Measurements from ENCODE around the gene DAB2.

The DAB2 gene

DNA sequence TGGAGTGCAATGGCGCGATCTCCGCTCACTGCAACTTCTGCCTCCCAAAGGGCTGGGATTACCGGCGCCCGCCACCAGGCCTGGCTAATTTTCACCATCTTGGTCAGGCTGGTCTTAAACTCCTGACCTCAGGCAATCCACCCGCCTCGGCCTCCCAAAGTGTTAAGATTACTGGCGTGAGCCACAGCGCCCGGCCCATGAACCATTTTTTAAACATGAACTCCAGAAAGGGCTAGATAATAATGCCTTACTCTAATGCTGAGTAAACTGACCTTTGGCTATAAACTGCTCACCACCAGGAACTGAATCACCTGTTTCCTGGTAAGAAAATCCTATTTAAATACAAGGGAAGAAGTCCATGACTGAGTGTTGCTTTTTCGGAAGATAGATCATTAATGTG is 23.2 kb upstream of the DAB2 start:
- no peak for DNase-seq (ENCODE audit: low read depth in 2 of 2)

GRCh38 chr5:39447059-39447458 is 22.3 kb upstream of the DAB2 start:
- no peak for DNase-seq (ENCODE audit: low read depth in 2 of 2)

DNA sequence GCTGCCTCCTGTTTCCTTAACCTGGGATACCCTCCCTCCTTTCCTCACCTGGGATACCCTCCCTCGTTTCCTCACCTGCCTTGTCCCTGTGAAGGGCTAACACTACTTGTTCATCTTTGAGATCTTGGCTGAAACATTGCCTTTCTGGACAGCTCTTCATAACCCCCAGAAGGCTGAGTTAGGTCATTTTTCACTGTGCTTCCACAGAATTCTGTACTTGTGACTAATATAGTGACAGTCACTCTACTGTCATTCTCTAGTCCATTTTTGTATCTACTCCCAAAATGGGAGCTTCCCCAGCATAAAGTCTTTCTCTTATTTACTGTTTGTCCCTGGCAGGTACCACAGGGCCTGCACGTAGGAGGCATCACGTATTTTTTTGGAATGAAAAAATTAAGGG is 21.5 kb upstream of the DAB2 start:
- no peak for DNase-seq (ENCODE audit: low read depth in 2 of 2)

DNA sequence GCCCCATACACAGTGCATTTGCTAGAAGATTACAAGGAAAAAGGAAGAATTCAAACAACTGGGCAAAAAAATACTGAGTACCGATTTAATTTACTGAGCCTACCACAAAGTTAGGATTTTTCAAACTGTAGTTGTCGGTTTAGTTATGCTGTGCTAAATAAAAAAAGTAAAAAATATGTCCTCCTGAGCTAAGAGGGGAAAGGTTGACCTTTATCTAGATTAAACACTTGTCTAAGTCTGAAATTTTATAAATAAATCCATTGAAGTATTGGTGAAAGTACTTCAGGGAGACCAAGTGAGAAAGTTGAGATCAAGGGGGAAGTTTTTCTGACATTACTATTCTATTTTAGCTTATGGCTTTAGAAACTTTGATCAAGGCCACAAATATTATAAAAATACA is 19.1 kb upstream of the DAB2 start:
- DNase-seq (ENCODE audit: low read depth in 2 of 2) = no peak

GRCh38 chr5:39442991-39443390 is 18.2 kb upstream of the DAB2 start:
- no peak for DNase-seq (ENCODE audit: low read depth in 2 of 2)

DNA sequence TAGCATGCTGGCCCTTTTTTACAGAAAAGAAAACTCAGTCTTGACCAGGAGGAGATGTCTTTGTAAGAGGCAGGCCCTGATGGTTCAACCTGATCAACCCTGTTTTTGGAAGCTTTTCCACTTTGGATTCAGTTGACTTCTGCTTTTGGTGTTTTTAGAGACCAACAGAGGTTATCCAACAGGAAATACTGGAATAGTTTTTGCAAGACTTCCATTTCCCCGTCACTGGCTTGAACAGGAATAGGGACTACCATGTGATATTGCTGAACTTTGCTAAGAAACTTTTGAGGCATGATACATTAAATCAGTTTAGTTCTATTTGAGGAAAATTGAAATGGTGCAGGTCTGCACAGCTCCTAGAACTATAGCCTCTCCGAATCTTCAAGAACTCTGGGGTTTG is 17.1 kb upstream of the DAB2 start:
- no peak for DNase-seq (ENCODE audit: low read depth in 2 of 2)

GRCh38 chr5:39440958-39441624 is 16.3 kb upstream of the DAB2 start:
- no peak for DNase-seq (ENCODE audit: low read depth in 2 of 2)

GRCh38 chr5:39440192-39440957 is 15.6 kb upstream of the DAB2 start:
- DNase-seq (ENCODE audit: low read depth in 2 of 2) = no peak

DNA sequence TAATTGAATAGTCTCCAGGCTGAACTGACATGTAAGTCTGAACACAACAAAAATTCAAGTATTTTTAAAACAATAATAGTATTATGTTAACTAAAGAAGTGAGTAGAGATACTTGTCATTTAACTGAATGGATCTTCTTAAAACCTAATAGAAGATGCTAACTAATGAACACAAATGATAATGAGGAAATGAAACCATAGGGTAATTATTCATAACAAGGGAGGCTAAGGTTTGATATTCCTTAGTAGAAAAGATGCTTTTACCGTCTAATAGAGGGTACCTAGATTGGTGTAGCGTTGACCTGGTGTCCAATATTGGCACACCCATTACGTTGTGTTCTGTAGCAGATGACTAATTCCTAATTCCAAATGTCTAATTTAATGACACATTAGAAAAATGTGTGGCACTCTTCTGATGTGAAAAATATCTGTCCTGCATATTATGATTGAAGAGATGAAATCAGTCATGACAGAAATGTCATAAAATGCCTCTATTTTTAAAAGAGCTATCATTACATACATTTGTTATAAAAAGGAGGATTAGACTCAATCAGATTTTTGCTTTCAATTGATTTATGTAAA is 14.9 kb upstream of the DAB2 start:
- DNase-seq (ENCODE audit: low read depth in 2 of 2) = no peak

DNA sequence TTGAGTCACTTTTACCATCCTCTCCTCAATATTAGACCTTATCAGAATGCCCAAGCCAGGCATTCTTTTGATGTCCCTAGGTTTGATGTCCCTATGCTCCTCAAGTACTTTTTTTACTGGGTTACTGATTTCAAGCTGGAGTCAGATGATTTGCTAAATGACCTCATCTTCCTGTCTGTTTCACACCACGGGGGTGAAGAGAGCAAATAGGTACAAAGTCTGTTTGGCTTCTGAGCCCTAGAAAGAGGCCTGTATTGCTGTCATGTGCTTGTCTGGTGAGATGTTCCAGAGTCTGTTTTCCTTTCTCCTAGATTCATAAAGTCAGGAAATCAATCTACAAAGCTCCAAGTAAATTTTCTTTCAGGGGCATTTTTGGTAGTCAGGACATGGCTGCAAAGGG is 12.7 kb upstream of the DAB2 start:
- DNase-seq (ENCODE audit: low read depth in 2 of 2) = no peak

GRCh38 chr5:39433848-39434247 is 9.1 kb upstream of the DAB2 start:
- no peak for DNase-seq (ENCODE audit: low read depth in 2 of 2)

DNA sequence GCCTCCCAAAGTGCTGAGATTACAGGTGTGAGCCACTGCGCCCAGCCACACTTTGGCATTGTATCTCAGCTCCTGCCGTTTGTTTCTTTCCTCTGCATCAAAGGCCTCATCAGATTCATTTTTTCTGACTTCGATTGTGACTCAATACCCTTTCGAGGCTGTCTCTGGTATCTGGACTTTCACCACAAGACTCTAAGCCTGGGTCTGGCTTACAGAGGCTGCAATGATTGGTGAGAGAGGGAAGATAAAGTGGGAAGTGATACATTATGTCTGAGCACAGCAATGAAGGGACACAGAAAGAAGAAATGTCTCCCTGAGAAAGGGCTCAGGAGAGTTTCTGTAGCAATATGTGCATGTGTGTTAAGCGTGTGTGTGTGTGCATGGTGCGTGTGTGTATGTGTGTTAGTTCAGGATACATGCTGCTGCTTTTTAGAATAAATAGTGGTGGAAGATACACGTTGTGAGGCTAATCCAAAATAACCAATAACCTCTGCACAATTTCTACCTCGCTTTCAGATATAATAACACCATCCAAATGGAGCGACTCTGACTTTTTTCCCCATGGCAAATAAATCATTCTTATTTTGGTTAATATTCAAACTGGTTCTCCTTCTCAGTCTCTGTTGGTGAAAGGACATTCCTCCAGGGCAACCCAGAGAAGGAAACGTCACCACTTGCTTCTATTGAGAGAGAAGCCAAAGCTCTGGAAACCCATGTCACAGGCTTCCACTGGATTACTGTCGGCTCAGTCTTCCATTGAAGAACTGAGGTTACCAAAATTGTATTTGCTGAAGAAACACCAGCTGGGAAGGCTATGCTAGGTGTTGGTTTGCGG is 8.1 kb upstream of the DAB2 start:
- no peak for DNase-seq (ENCODE audit: low read depth in 2 of 2)

DNA sequence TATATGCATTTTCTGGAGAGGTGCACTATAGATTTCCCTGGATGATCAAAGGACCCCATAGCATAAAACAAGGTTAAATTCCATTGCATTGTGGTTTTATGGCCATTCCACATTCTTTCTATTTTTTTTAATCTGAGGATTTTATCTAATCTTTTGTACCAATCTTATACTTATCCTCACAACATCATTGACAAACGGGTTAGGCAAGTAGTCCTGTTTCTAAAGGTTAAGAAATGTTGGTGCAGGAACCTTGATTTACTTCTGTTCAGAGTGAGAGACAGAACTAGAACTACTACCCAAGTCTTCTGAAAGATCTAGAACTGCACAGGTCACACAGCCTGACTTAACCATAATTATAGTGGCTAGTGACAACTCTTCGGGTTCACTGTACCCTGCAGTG is 5.7 kb upstream of the DAB2 start:
- DNase-seq (ENCODE audit: low read depth in 2 of 2) = no peak

GRCh38 chr5:39428640-39429039 is 3.9 kb upstream of the DAB2 start:
- no peak for DNase-seq (ENCODE audit: low read depth in 2 of 2)

GRCh38 chr5:39427633-39428032 is 2.9 kb upstream of the DAB2 start:
- DNase-seq (ENCODE audit: low read depth in 2 of 2) = no peak

DNA sequence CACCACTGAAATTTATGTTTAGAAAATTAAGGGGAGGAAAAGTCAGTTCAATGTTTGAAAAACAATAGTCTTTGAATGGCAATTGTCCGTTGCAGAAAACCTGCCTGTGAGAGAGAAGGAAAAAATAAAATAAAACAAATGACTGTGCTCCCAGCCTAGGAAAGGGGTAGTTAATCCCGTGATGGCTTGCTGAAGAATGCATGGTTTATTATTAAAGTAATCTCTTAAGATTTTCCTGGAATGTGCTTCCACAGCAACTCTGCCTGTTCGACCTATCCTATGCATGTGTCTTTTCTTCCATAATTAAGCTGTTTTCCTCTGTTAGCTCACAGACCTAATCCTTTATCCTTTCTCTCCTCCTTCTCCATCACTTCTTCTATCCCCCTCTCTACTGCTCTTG is 2.4 kb upstream of the DAB2 start:
- no peak for DNase-seq (ENCODE audit: low read depth in 2 of 2)

DNA sequence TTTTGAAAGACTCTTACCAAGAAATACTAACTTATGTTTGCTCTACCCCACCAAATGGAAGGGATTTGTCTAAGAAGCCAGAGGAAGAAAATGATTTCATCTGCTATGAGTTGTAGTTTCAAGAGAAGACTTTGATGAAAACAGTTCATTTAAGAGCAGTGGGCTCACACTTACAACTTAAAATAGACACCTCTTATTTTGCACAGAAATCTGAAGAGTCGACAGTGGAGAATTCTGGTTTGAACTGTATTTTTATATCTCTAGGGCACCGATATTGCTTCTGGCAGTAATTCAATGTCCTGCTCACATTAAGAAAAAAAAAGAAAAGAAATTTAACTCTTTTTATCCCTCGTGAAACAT is 1.9 kb upstream of the DAB2 start:
- no peak for DNase-seq (ENCODE audit: low read depth in 2 of 2)

DNA sequence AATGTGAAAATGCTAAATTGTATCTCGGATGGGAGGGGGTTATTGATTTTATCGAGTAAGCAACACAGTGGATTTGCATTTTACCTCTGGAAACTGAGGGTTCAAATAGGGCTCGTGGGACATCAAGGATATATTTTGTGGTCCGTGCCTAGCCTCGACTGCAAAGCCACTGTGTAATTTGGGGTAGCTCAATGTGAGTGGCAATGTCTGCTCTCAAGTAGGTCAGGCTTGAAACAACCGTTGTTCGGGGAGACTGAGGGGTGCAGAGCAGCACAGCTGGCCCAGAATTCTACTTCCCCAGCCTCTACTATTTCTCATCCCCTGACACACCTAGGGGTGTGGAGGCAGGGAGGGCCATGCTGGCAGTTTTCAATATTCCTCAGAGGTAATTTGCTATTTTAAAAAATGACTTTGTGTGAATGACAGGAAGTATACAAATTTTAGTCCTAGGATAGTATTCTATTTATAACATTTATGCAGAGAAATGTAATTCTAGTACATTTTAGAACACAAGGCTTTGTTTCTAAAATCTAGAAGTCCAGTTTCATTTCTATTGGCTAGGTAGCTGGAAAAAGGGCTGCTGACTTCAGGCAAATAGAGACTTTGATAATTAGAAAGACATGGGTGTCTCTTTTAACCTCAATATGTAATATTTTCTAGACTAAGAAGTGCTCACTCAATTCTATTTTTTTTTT is 1.4 kb upstream of the DAB2 start:
- DNase-seq (ENCODE audit: low read depth in 2 of 2) = no peak

- DNase-seq (ENCODE audit: low read depth in 2 of 2) = no peak
Measured at GRCh38 chr5:39423331-39423751, 1.4 kb downstream of the DAB2 start.

GRCh38 chr5:39422728-39423285 is 2.0 kb downstream of the DAB2 start:
- no peak for DNase-seq (ENCODE audit: low read depth in 2 of 2)

DNA sequence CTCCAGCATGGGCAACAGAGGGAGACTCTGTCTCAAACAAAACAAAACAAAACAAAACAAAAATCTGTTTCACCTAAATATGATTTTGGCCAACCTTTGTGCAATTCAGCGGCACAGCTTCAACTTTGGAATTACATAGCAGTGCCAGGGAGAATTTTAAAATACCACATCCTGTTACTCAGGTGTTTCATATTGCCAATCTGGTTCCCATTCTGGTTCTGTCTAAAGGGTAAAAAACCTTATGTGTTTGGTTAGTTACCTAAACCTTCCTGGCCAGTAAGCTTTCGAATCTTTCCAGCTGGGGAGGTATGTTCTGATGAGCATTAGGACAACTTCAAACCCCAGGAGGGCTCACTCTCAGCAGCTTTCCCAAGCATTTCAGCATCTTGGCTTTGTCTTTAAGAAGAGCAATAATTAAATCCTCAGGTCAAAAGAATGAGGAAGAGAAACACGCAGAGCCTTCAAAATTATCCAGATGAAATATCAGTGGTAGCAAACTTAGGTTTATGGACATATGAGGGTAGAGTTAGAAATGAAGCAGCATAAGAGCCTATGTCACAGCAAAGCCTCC is 2.7 kb downstream of the DAB2 start:
- DNase-seq (ENCODE audit: low read depth in 2 of 2) = no peak

Data from stimulated activated CD4-positive, alpha-beta T cell treated with anti-CD3 and anti-CD28 coated beads, Interleukin-1b, Interleukin-23, amount 100 ng/mL, for 4 hours (primary cell).